GM18870 (cell line): ENCODE results near the gene S100A3.
"Not testable (repeated sequence)": the region's sequence is repeated elsewhere in the genome, so short reads cannot be mapped to it uniquely, and the experiment has no call there.

Experiments used
- ATAC-seq: cut with Tn5 transposase; IDR thresholded peaks from one replicate; pipeline ENCODE4 v1.9.1; 2021; ENCODE audit warnings: moderate library complexity; ENCODE audit not compliant: unreplicated experiment

S100A3 gene

GRCh38 chr1:153535242-153536011, 13.6 kb downstream of the S100A3 start, which contains the start of gene S100A6:
Gene S100A6, minus strand, starts transcription at chr1:153535991. Its CDS starts 652 bp downstream, at chr1:153535339.
- no peak for ATAC-seq

GRCh38 chr1:153534925-153535241, 14.2 kb downstream of the S100A3 start:
- no peak for ATAC-seq

- no peak for ATAC-seq
Measured at GRCh38 chr1:153534226-153534924, 14.7 kb downstream of the S100A3 start.

GRCh38 chr1:153533689-153534201, 15.3 kb downstream of the S100A3 start:
- ATAC-seq, result no peak

GRCh38 chr1:153532769-153533599, 16.1 kb downstream of the S100A3 start:
- ATAC-seq, result no peak

GRCh38 chr1:153532181-153532580, 16.9 kb downstream of the S100A3 start:
- ATAC-seq, result no peak

GRCh38 chr1:153531638-153532037, 17.4 kb downstream of the S100A3 start:
- no peak for ATAC-seq

GRCh38 chr1:153527683-153528040, 21.4 kb downstream of the S100A3 start:
- no peak for ATAC-seq

GRCh38 chr1:153527023-153527682, 21.9 kb downstream of the S100A3 start:
- no peak for ATAC-seq

GRCh38 chr1:153526132-153526543, 22.9 kb downstream of the S100A3 start:
- no peak for ATAC-seq

GRCh38 chr1:153525088-153525728, 23.9 kb downstream of the S100A3 start:
- ATAC-seq, result no peak

- ATAC-seq, result not testable (repeated sequence)
Measured at GRCh38 chr1:153522353-153523048, 26.6 kb downstream of the S100A3 start.

- ATAC-seq, result not testable (repeated sequence)
Measured at GRCh38 chr1:153521808-153522207, 27.2 kb downstream of the S100A3 start.

GRCh38 chr1:153520818-153521476, 28.1 kb downstream of the S100A3 start:
- no peak for ATAC-seq

GRCh38 chr1:153520137-153520691, 28.8 kb downstream of the S100A3 start:
- not testable (repeated sequence) for ATAC-seq

- ATAC-seq, result no peak
Measured at GRCh38 chr1:153519242-153519641, 29.8 kb downstream of the S100A3 start.

- no peak for ATAC-seq
Measured at GRCh38 chr1:153515504-153516394, 33.3 kb downstream of the S100A3 start.

GRCh38 chr1:153513666-153514065, 35.4 kb downstream of the S100A3 start:
- no peak for ATAC-seq
